K562 (cell line): ENCODE measurements around the gene ASGR2. TPM values are rescaled to one million over a fixed set of nuclear protein-coding genes. Genes with fewer than 3 reads are reported as not detected.

Experiments
- ATAC-seq: fragments of 200-7000 bp; cut with Tn5 transposase; 3 replicates; pipeline ENCODE4 v1.9.1; 2020; ENCODE audit warnings: moderate library complexity
- BruUV-seq: library from RNA; stranded (reverse); fragments of 400-500 nt; replicated peaks from 2 replicates; lab custom pipeline; 2021; lab: Mats Ljungman, UMichigan
- CTCF ChIA-PET: fragments of 300-600 bp; formaldehyde crosslinking; extraction: SDS; loops from one replicate; lab custom pipeline; 2021; ENCODE audit warnings: low intra/inter-chr PET ratio; lab: Yijun Ruan, JAX
- POLR2A ChIA-PET: fragments of 300-600, 350-650 bp; sonication (Branson Sonifier 250); formaldehyde crosslinking; extraction: SDS; loops from one replicate; lab custom pipeline; 2021; ENCODE audit warnings: antibody characterized with exemption, inconsistent platforms; lab: Yijun Ruan, JAX
- DNase-seq, 4 experiments: peaks; one replicate each; pipeline versions ENCODE4 v3.0.0 to v3.0.0-alpha.2; 2011 to 2018; ENCODE audit warnings: low spot score in 3 of 4, mixed read lengths in 3 of 4; ENCODE audit errors: extremely low read depth in 1 of 4
- FAIRE-seq: peaks from 2 replicates; lab custom pipeline; 2011; peaks lifted over from hg19 to GRCh38; lab: Jason Lieb, UNC
- H2AFZ ChIP-seq: 2 replicates; pipeline ENCODE4 v1.6.0; 2011; ENCODE audit warnings: low read depth, low read length, control low read depth, inconsistent platforms
- H3K27ac ChIP-seq: fragments of 200-600 bp; 3 replicates; pipeline ENCODE4 v1.8.0; 2011; ENCODE audit warnings: low read depth, mild to moderate bottlenecking, control low read depth, inconsistent platforms, low read length, moderate library complexity, mixed read lengths; ENCODE audit errors: extremely low read depth
- H3K27me3 ChIP-seq, 2 experiments: fragments of 300-600 bp in 1 of 2; 2 replicates in 1 of 2; 3 replicates in 1 of 2; pipeline versions ENCODE4 v1.6.0 to v1.8.0; 2011; ENCODE audit warnings: inconsistent platforms in 2 of 2, low read length in 2 of 2, mild to moderate bottlenecking in 1 of 2, mixed read lengths in 1 of 2, moderate library complexity in 1 of 2; ENCODE audit not compliant: control insufficient read depth in 2 of 2, insufficient read depth in 2 of 2
- H3K36me3 ChIP-seq: fragments of 300-600 bp; 3 replicates; pipeline ENCODE4 v1.8.0; 2011; ENCODE audit warnings: mild to moderate bottlenecking, low read length, inconsistent platforms; ENCODE audit not compliant: control insufficient read depth, insufficient read depth
- H3K4me1 ChIP-seq, 2 experiments: fragments of 200-600 bp in 1 of 2; replicated peaks in 1 of 2; 2 replicates in 1 of 2; 3 replicates in 1 of 2; pipeline versions ENCODE4 v1.5.1 to v1.8.0; 2011; ENCODE audit warnings: inconsistent platforms in 2 of 2, low read length in 2 of 2, mild to moderate bottlenecking in 1 of 2, mixed read lengths in 1 of 2, moderate library complexity in 1 of 2; ENCODE audit not compliant: control insufficient read depth in 2 of 2, insufficient read depth in 2 of 2
- H3K4me2 ChIP-seq: 2 replicates; pipeline ENCODE4 v1.6.1; 2011; ENCODE audit warnings: low read length, control low read depth, inconsistent platforms, mixed read lengths; ENCODE audit not compliant: insufficient read depth
- H3K4me3 ChIP-seq: fragments of 200-600 bp; sonication (generic), shearing (Covaris generic); 2 replicates; pipeline ENCODE4 v1.5.1; 2016; ENCODE audit warnings: control low read depth, inconsistent platforms
- H3K79me2 ChIP-seq: fragments of 200-600 bp; 3 replicates; pipeline ENCODE4 v1.8.0; 2011; ENCODE audit warnings: low read length, inconsistent platforms; ENCODE audit not compliant: control insufficient read depth, insufficient read depth
- H3K9ac ChIP-seq, 2 experiments: 2 replicates each; pipeline versions ENCODE4 v1.6.0 to v1.6.1; 2011; ENCODE audit warnings: low read depth in 2 of 2, low read length in 2 of 2, control low read depth in 1 of 2, inconsistent platforms in 1 of 2, mild to moderate bottlenecking in 1 of 2, mixed read lengths in 1 of 2; ENCODE audit not compliant: insufficient read depth in 1 of 2
- H3K9me1 ChIP-seq: one replicate; pipeline ENCODE4 v1.6.0; 2011; ENCODE audit warnings: inconsistent platforms, mild to moderate bottlenecking, low read length, moderate library complexity; ENCODE audit not compliant: control insufficient read depth, insufficient read depth
- H3K9me3 ChIP-seq: replicated peaks from 2 replicates; pipeline ENCODE4 v1.5.1; 2011; ENCODE audit warnings: low read depth, low read length, inconsistent platforms; ENCODE audit not compliant: control insufficient read depth, insufficient read depth
- H4K20me1 ChIP-seq: replicated peaks from 2 replicates; pipeline ENCODE4 v1.6.1; 2011; ENCODE audit warnings: low read length, inconsistent platforms, mixed read lengths; ENCODE audit not compliant: control insufficient read depth, insufficient read depth
- BRCA1 ChIP-seq, 2 experiments: fragments of 450-650 bp in 1 of 2; sonication (generic) in 1 of 2; formaldehyde crosslinking in 1 of 2; IDR thresholded peaks; 2 replicates each; pipeline versions ENCODE4 v1.5.0 to v1.6.1; 2017 to 2020; ENCODE audit warnings: mild to moderate bottlenecking in 1 of 2, missing genetic modification reagents in 1 of 2
- CTCF ChIP-seq, 3 experiments: IDR thresholded peaks in 2 of 3; conservative IDR thresholded peaks in 1 of 3; 2 replicates each; pipeline ENCODE4 v1.5.1; 2011 to 2012; ENCODE audit warnings: low read length in 3 of 3, mild to moderate bottlenecking in 3 of 3, control low read depth in 2 of 3, improper control_type of control experiment in 1 of 3, inconsistent platforms in 1 of 3, low read depth in 1 of 3, mixed read lengths in 1 of 3, moderate library complexity in 1 of 3; ENCODE audit not compliant: insufficient read depth in 2 of 3
- IFI16 ChIP-seq: fragments of 250-450 bp; sonication (Bioruptor Pico); IDR thresholded peaks from 2 replicates; pipeline ENCODE4 v2.1.2; 2022; ENCODE audit warnings: mild to moderate bottlenecking, inconsistent platforms
- JUN ChIP-seq, 2 experiments: sonication (generic) in 1 of 2; formaldehyde crosslinking in 1 of 2; IDR thresholded peaks; 2 replicates each; pipeline versions ENCODE4 v1.6.1 to v1.8.0; 2012 to 2022; ENCODE audit warnings: borderline replicate concordance in 2 of 2, mild to moderate bottlenecking in 2 of 2, improper control_type of control experiment in 1 of 2, low read depth in 1 of 2, low read length in 1 of 2, missing genetic modification reagents in 1 of 2
- KAT8 ChIP-seq: fragments of 450-650 bp; IDR thresholded peaks from 2 replicates; pipeline ENCODE4 v1.6.1; 2016; ENCODE audit warnings: low read depth, mild to moderate bottlenecking
- NFATC3 ChIP-seq: fragments of 450-650 bp; IDR thresholded peaks from 2 replicates; pipeline ENCODE4 v1.6.1; 2017; ENCODE audit warnings: mild to moderate bottlenecking
- STAG1 ChIP-seq: sonication (generic); formaldehyde crosslinking; IDR thresholded peaks from 2 replicates; pipeline ENCODE4 v1.5.0; 2020; ENCODE audit warnings: missing genetic modification reagents, borderline replicate concordance
- WGBS: fragments of 100-300 bp; shearing (Covaris generic); methylation state at CpG from one replicate; pipeline ENCODE4 v1.1.6; 2016; ENCODE audit warnings: low coverage, mixed read lengths; ENCODE audit not compliant: insufficient coverage; ENCODE audit errors: missing lambda C conversion rate; 5-methylcytosine and 5-hydroxymethylcytosine counted together
- in situ Hi-C: fragments of 300-500 bp; cut with MboI; formaldehyde crosslinking; loops from 4 replicates; pipeline ENCODE4 v1.15.0; 2018; ENCODE audit warnings: inconsistent platforms, mixed read lengths
- intact Hi-C: fragments of 100-400 bp; cut with micrococcal nuclease; formaldehyde crosslinking; loops from 2 replicates; pipeline ENCODE4 v1.14.2; 2022
- polyA plus RNA-seq, 8 experiments: library from polyadenylated mRNA; depleted of rRNA in 4 of 8; stranded (reverse) in 5 of 8; unstranded in 3 of 8; fragments of >200 nt; fragmentation: Nextera tagmentation in 2 of 8; fragmentation: Illumina TruSeq in 1 of 8; extraction: Ambion mirVana in 2 of 8; extraction: Trizol in 1 of 8; gene quantifications; 2 replicates each; pipeline versions ENCODE4 v1.2.1 to v1.2.3, GENCODE V29; 2011 to 2014; ENCODE audit warnings: inconsistent platforms in 1 of 8, missing spikeins in 1 of 8
- total RNA-seq, 7 experiments: library from RNA; depleted of rRNA in 6 of 7; stranded (reverse); fragments of >200 nt in 6 of 7; fragmentation: Illumina TruSeq in 2 of 7; extraction: Trizol in 2 of 7; gene quantifications; 2 replicates each; pipeline versions ENCODE4 v1.2.1 to v1.2.3, GENCODE V29; 2011 to 2021; ENCODE audit warnings: low replicate concordance in 1 of 7
- TF ChIP-seq, protein P1 (sequence below): fragments of 450-650 bp; IDR thresholded peaks from 2 replicates; pipeline ENCODE4 v1.7.1; 2018; ENCODE audit warnings: mild to moderate bottlenecking, low read depth; ENCODE audit not compliant: partially characterized antibody
- TF ChIP-seq, protein P2 (sequence below): fragments of 450-650 bp; IDR thresholded peaks from 2 replicates; pipeline ENCODE4 v1.6.1; 2018; ENCODE audit not compliant: partially characterized antibody

The ASGR2 gene
- total and polyA plus RNA-seq, 9 of the 15 experiments (the other 6 are each of a cell fraction or from before 2014, with no cell fraction given): not detected

- TF ChIP-seq CTCF (IDR thresholded peaks at IDR 0.05 in 2 of 3, conservative IDR thresholded peaks at IDR 0.05 in 1 of 3; ENCODE audit: insufficient read depth in 2 of 3, low read depth in 1 of 3, low read length in 3 of 3) (no peak), BRCA1 (IDR thresholded peaks at IDR 0.05) (no peak), BRCA1 (CRISPR knock-in tag; IDR thresholded peaks at IDR 0.05) (no peak), NFATC3 (no peak), STAG1 (CRISPR knock-in tag) (no peak)
These were observed 2.7 kb downstream of the ASGR2 start (continued) for GRCh38 chr17:7111784-7112509.

GRCh38 chr17:7110617-7111306 is 3.9 kb downstream of the ASGR2 start:
- CTCF ChIA-PET: no interaction called here
- H3K79me2 ChIP-seq: no peaks in the 10 kb centered on the region
- in situ Hi-C loops (no loop called here), intact Hi-C loops (no loop called here)
- peaks cover 0 to 3% of the 10 kb centered on the region in 2 experiments; a peak in 2 of 5 replicates for H3K4me1 ChIP-seq
- no peaks in the 10 kb centered on the region for H3K36me3 ChIP-seq
- POLR2A ChIA-PET: interaction anchor here (0.9 kb wide), 1 partner anchor 75 kb away, joined by 3 read pairs; the partner anchor contains the start of gene SLC16A13
- no peaks in the 10 kb centered on the region for H4K20me1 ChIP-seq
- no TSS peak for BruUV-seq
- H3K4me3 ChIP-seq: no peak overlapping the region
- WGBS: 2% methylated on average over 10 of the region's 11 CpGs
- H3K4me2 ChIP-seq: no peak overlapping the region
- H3K9me1 ChIP-seq: no peaks in the 10 kb centered on the region
- no peak overlapping the region for H3K9ac ChIP-seq
- DNase-seq: no peak
- no peak overlapping the region for H3K27ac ChIP-seq
- no peak overlapping the region for H2AFZ ChIP-seq
- H3K9me3 ChIP-seq: no peaks in the 10 kb centered on the region
- peaks cover 8 to 37% of the 10 kb centered on the region in 2 experiments; a peak in 4 of 5 replicates for H3K27me3 ChIP-seq
- ATAC-seq: no peak
- FAIRE-seq: no peak
- TF ChIP-seq IFI16 (no peak), JUN (IDR thresholded peaks at IDR 0.05; ENCODE audit: borderline replicate concordance, low read depth, low read length) (no peak), JUN (CRISPR knock-in tag; IDR thresholded peaks at IDR 0.05; ENCODE audit: borderline replicate concordance) (no peak), KAT8 (no peak)
- TF ChIP-seq, protein P1, sequence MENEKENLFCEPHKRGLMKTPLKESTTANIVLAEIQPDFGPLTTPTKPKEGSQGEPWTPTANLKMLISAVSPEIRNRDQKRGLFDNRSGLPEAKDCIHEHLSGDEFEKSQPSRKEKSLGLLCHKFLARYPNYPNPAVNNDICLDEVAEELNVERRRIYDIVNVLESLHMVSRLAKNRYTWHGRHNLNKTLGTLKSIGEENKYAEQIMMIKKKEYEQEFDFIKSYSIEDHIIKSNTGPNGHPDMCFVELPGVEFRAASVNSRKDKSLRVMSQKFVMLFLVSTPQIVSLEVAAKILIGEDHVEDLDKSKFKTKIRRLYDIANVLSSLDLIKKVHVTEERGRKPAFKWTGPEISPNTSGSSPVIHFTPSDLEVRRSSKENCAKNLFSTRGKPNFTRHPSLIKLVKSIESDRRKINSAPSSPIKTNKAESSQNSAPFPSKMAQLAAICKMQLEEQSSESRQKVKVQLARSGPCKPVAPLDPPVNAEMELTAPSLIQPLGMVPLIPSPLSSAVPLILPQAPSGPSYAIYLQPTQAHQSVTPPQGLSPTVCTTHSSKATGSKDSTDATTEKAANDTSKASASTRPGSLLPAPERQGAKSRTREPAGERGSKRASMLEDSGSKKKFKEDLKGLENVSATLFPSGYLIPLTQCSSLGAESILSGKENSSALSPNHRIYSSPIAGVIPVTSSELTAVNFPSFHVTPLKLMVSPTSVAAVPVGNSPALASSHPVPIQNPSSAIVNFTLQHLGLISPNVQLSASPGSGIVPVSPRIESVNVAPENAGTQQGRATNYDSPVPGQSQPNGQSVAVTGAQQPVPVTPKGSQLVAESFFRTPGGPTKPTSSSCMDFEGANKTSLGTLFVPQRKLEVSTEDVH: no peak
- TF ChIP-seq, protein P2, sequence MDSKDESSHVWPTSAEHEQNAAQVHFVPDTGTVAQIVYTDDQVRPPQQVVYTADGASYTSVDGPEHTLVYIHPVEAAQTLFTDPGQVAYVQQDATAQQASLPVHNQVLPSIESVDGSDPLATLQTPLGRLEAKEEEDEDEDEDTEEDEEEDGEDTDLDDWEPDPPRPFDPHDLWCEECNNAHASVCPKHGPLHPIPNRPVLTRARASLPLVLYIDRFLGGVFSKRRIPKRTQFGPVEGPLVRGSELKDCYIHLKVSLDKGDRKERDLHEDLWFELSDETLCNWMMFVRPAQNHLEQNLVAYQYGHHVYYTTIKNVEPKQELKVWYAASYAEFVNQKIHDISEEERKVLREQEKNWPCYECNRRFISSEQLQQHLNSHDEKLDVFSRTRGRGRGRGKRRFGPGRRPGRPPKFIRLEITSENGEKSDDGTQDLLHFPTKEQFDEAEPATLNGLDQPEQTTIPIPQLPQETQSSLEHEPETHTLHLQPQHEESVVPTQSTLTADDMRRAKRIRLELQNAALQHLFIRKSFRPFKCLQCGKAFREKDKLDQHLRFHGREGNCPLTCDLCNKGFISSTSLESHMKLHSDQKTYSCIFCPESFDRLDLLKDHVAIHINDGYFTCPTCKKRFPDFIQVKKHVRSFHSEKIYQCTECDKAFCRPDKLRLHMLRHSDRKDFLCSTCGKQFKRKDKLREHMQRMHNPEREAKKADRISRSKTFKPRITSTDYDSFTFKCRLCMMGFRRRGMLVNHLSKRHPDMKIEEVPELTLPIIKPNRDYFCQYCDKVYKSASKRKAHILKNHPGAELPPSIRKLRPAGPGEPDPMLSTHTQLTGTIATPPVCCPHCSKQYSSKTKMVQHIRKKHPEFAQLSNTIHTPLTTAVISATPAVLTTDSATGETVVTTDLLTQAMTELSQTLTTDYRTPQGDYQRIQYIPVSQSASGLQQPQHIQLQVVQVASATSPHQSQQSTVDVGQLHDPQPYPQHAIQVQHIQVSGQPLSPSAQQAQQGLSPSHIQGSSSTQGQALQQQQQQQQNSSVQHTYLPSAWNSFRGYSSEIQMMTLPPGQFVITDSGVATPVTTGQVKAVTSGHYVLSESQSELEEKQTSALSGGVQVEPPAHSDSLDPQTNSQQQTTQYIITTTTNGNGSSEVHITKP: no peak
